ENCODE measurements around the gene CTSD. TPM values are rescaled to one million over a fixed set of nuclear protein-coding genes. Genes with fewer than 3 reads are reported as not detected.
"Not testable (repeated sequence)": the region's sequence is repeated elsewhere in the genome, so short reads cannot be mapped to it uniquely, and the experiment has no call there.

The CTSD gene
- total RNA-seq, 1 donor from 2014 or later, result 425 TPM

GRCh38 chr11:1805525-1805924 is 41.8 kb upstream of the CTSD start:
- no peak for DNase-seq (ENCODE audit: low read depth)
- no peaks in the 10 kb centered on the region for H3K36me3 ChIP-seq (ENCODE audit: control insufficient read depth, insufficient read depth, low read length)
- no peak overlapping the region for H3K4me3 ChIP-seq (ENCODE audit: low read depth, low read length)
- peaks cover 2% of the 10 kb centered on the region for H3K27me3 ChIP-seq (ENCODE audit: control insufficient read depth, insufficient read depth, low read length)
- TF ChIP-seq CTCF (IDR thresholded peaks at IDR 0.05; ENCODE audit: insufficient read depth, low read length, poor library complexity, severe bottlenecking), result no peak

GRCh38 chr11:1803835-1804519 is 40.2 kb upstream of the CTSD start:
- H3K36me3 ChIP-seq (ENCODE audit: control insufficient read depth, insufficient read depth, low read length); DNase-seq (ENCODE audit: low read depth); H3K27me3 ChIP-seq (ENCODE audit: control insufficient read depth, insufficient read depth, low read length); H3K4me3 ChIP-seq (ENCODE audit: low read depth, low read length): not testable (repeated sequence)

- no peak overlapping the region for H3K4me3 ChIP-seq (ENCODE audit: low read depth, low read length)
- no peaks in the 10 kb centered on the region for H3K36me3 ChIP-seq (ENCODE audit: control insufficient read depth, insufficient read depth, low read length)
- DNase-seq (ENCODE audit: low read depth), result no peak
- H3K27me3 ChIP-seq (ENCODE audit: control insufficient read depth, insufficient read depth, low read length), result peaks cover 2% of the 10 kb centered on the region
- no peak for TF ChIP-seq CTCF (IDR thresholded peaks at IDR 0.05; ENCODE audit: insufficient read depth, low read length, poor library complexity, severe bottlenecking)
Observed at GRCh38 chr11:1803246-1803645, 39.5 kb upstream of the CTSD start.

GRCh38 chr11:1797391-1798125 is 33.8 kb upstream of the CTSD start:
- no peak for TF ChIP-seq CTCF (IDR thresholded peaks at IDR 0.05; ENCODE audit: insufficient read depth, low read length, poor library complexity, severe bottlenecking)
- no peaks in the 10 kb centered on the region for H3K36me3 ChIP-seq (ENCODE audit: control insufficient read depth, insufficient read depth, low read length)
- no peak overlapping the region for H3K4me3 ChIP-seq (ENCODE audit: low read depth, low read length)
- no peak for DNase-seq (ENCODE audit: low read depth)
- peaks cover 10% of the 10 kb centered on the region for H3K27me3 ChIP-seq (ENCODE audit: control insufficient read depth, insufficient read depth, low read length)

- H3K4me3 ChIP-seq (ENCODE audit: low read depth, low read length), result no peak overlapping the region
- TF ChIP-seq CTCF (IDR thresholded peaks at IDR 0.05; ENCODE audit: insufficient read depth, low read length, poor library complexity, severe bottlenecking), result no peak
- peaks cover 10% of the 10 kb centered on the region for H3K27me3 ChIP-seq (ENCODE audit: control insufficient read depth, insufficient read depth, low read length)
- no peak for DNase-seq (ENCODE audit: low read depth)
- no peaks in the 10 kb centered on the region for H3K36me3 ChIP-seq (ENCODE audit: control insufficient read depth, insufficient read depth, low read length)
Observed at GRCh38 chr11:1796413-1797011, 32.8 kb upstream of the CTSD start.

GRCh38 chr11:1793081-1793480 is 29.4 kb upstream of the CTSD start:
- no peak for DNase-seq (ENCODE audit: low read depth)
- Histone ChIP-seq H3K4me3 (ENCODE audit: low read depth, low read length) (no peak overlapping the region), H3K36me3 (ENCODE audit: control insufficient read depth, insufficient read depth, low read length) (no peaks in the 10 kb centered on the region), H3K27me3 (ENCODE audit: control insufficient read depth, insufficient read depth, low read length) (peaks cover 10% of the 10 kb centered on the region)
- no peak for TF ChIP-seq CTCF (IDR thresholded peaks at IDR 0.05; ENCODE audit: insufficient read depth, low read length, poor library complexity, severe bottlenecking)
